ENCODE measurements around the gene OSBPL5.

- TF ChIP-seq CTCF (IDR thresholded peaks at IDR 0.05) (no peak), POLR2A (IDR thresholded peaks at IDR 0.05) (no peak)
These were observed 11.0 kb downstream of the OSBPL5 start for GRCh38 chr11:3154001-3154599.
